ENCODE measurements around the gene RNF215. TPM values are rescaled to one million over a fixed set of nuclear protein-coding genes. Genes with fewer than 3 reads are reported as not detected.

RNF215 gene
- total and polyA plus RNA-seq, 2 of the 13 experiments (the other 11 are each of a cell fraction or from before 2014, with no cell fraction given), result 5.3 to 6.1 TPM

DNA sequence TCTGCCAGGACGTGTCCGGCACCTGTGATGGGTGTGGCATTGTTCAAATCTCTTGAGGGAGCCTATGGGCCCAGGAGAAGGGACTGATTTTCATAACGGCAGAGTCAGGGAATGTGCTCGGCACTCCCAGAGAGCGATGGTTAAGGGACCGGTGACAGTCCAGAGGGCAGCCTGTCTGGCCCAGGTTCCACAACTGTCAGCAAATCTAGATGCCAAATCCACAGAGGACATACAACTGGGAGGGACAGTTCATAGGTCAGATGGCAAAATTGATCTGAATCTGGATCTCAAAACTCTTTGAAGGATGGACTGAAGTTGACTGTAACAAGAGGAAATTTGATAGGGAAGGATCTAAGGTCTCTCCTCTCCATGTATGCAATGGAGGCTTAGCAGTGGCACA is 17.1 kb upstream of the RNF215 start (continued):
- no peak for TF ChIP-seq CENPT (CRISPR knock-in tag; IDR thresholded peaks at IDR 0.05; ENCODE audit: low read depth)
- no peak for TF ChIP-seq KMT2A (CRISPR knock-in tag; IDR thresholded peaks at IDR 0.05)
- no peak for TF ChIP-seq ZNF264 (CRISPR knock-in tag; IDR thresholded peaks at IDR 0.05)
- TF ChIP-seq ATF7-NPFF (CRISPR knock-in tag; IDR thresholded peaks at IDR 0.05; ENCODE audit: low read depth), result no peak
- TF ChIP-seq ZNF777 (CRISPR knock-in tag; IDR thresholded peaks at IDR 0.05), result no peak
- TF ChIP-seq STAG1 (CRISPR knock-in tag; IDR thresholded peaks at IDR 0.05), result no peak
- TF ChIP-seq, protein P1, sequence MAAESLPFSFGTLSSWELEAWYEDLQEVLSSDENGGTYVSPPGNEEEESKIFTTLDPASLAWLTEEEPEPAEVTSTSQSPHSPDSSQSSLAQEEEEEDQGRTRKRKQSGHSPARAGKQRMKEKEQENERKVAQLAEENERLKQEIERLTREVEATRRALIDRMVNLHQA (CRISPR knock-in tag; IDR thresholded peaks at IDR 0.05), result no peak
- TF ChIP-seq ZNF713 (CRISPR knock-in tag; IDR thresholded peaks at IDR 0.05), result no peak
- TF ChIP-seq RFXANK (CRISPR knock-in tag; IDR thresholded peaks at IDR 0.05), result no peak
- TF ChIP-seq ONECUT2 (CRISPR knock-in tag; IDR thresholded peaks at IDR 0.05), result peak; percentile 59; the same call in 1 of the 2 replicates
- TF ChIP-seq, protein P2, sequence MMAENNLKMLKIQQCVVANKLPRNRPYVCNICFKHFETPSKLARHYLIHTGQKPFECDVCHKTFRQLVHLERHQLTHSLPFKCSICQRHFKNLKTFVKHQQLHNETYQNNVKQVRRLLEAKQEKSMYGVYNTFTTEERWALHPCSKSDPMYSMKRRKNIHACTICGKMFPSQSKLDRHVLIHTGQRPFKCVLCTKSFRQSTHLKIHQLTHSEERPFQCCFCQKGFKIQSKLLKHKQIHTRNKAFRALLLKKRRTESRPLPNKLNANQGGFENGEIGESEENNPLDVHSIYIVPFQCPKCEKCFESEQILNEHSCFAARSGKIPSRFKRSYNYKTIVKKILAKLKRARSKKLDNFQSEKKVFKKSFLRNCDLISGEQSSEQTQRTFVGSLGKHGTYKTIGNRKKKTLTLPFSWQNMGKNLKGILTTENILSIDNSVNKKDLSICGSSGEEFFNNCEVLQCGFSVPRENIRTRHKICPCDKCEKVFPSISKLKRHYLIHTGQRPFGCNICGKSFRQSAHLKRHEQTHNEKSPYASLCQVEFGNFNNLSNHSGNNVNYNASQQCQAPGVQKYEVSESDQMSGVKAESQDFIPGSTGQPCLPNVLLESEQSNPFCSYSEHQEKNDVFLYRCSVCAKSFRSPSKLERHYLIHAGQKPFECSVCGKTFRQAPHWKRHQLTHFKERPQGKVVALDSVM (CRISPR knock-in tag; IDR thresholded peaks at IDR 0.05), result no peak
- TF ChIP-seq WIZ (CRISPR knock-in tag; IDR thresholded peaks at IDR 0.05), result no peak
- no peak for TF ChIP-seq MYC (CRISPR knock-in tag; IDR thresholded peaks at IDR 0.05; ENCODE audit: borderline replicate concordance)
- TF ChIP-seq TGIF2 (CRISPR knock-in tag; IDR thresholded peaks at IDR 0.05), result no peak
- no peak for TF ChIP-seq ZBTB7B (CRISPR knock-in tag; IDR thresholded peaks at IDR 0.05)
- no peak; the same call in 1 of the 2 replicates for TF ChIP-seq BCL6 (CRISPR knock-in tag; IDR thresholded peaks at IDR 0.05)
- no peak for TF ChIP-seq MTA1 (CRISPR knock-in tag; IDR thresholded peaks at IDR 0.05; ENCODE audit: borderline replicate concordance)
- TF ChIP-seq REL (CRISPR knock-in tag; conservative IDR thresholded peaks at IDR 0.05), result no peak
- TF ChIP-seq, protein P3, sequence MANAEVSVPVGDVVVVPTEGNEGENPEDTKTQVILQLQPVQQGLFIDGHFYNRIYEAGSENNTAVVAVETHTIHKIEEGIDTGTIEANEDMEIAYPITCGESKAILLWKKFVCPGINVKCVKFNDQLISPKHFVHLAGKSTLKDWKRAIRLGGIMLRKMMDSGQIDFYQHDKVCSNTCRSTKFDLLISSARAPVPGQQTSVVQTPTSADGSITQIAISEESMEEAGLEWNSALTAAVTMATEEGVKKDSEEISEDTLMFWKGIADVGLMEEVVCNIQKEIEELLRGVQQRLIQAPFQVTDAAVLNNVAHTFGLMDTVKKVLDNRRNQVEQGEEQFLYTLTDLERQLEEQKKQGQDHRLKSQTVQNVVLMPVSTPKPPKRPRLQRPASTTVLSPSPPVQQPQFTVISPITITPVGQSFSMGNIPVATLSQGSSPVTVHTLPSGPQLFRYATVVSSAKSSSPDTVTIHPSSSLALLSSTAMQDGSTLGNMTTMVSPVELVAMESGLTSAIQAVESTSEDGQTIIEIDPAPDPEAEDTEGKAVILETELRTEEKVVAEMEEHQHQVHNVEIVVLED (CRISPR knock-in tag; IDR thresholded peaks at IDR 0.05; ENCODE audit: borderline replicate concordance), result no peak; the same call in 1 of the 2 replicates
- TF ChIP-seq NFIC (IDR thresholded peaks at IDR 0.05; ENCODE audit: low read length), result no peak
- TF ChIP-seq ZNF672 (CRISPR knock-in tag; IDR thresholded peaks at IDR 0.05), result no peak
- TF ChIP-seq ZNF614 (CRISPR knock-in tag; IDR thresholded peaks at IDR 0.05; ENCODE audit: borderline replicate concordance), result no peak
- TF ChIP-seq PCBP1 (IDR thresholded peaks at IDR 0.05; ENCODE audit: borderline replicate concordance, low read depth, low read length), result no peak
- TF ChIP-seq ZNF549 (CRISPR knock-in tag; IDR thresholded peaks at IDR 0.05), result no peak
- no peak for TF ChIP-seq ZNF883 (CRISPR knock-in tag; IDR thresholded peaks at IDR 0.05; ENCODE audit: not compliant biosample characterization)
- no peak for TF ChIP-seq NAIF1 (CRISPR knock-in tag; IDR thresholded peaks at IDR 0.05; ENCODE audit: borderline replicate concordance)
- TF ChIP-seq, protein P4, sequence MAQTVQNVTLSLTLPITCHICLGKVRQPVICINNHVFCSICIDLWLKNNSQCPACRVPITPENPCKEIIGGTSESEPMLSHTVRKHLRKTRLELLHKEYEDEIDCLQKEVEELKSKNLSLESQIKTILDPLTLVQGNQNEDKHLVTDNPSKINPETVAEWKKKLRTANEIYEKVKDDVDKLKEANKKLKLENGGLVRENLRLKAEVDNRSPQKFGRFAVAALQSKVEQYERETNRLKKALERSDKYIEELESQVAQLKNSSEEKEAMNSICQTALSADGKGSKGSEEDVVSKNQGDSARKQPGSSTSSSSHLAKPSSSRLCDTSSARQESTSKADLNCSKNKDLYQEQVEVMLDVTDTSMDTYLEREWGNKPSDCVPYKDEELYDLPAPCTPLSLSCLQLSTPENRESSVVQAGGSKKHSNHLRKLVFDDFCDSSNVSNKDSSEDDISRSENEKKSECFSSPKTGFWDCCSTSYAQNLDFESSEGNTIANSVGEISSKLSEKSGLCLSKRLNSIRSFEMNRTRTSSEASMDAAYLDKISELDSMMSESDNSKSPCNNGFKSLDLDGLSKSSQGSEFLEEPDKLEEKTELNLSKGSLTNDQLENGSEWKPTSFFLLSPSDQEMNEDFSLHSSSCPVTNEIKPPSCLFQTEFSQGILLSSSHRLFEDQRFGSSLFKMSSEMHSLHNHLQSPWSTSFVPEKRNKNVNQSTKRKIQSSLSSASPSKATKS (CRISPR knock-in tag; IDR thresholded peaks at IDR 0.05), result no peak
- TF ChIP-seq U2AF1 (optimal IDR thresholded peaks at IDR 0.05; ENCODE audit: low read depth, low read length), result no peak
